ENCODE results near the gene CDC25B. TPM values are rescaled to one million over a fixed set of nuclear protein-coding genes. Genes with fewer than 3 reads are reported as not detected.

The CDC25B gene
- total and polyA plus RNA-seq, 2 of the 8 experiments (the other 6 are each of a cell fraction or from before 2014, with no cell fraction given): 21.7 to 31.2 TPM

GRCh38 chr20:3757268-3757667, 38.8 kb upstream of the CDC25B start:
- ChIA-PET CTCF (ENCODE audit: partially characterized antibody) (interaction anchor here (0.6 to 18.6 kb wide), 11 partner anchors 5 to 187 kb away, joined by 3 to 308 read pairs (median 5); partner anchors contain the start of genes ADISSP, HSPA12B and SIGLEC1), POLR2A (ENCODE audit: partially characterized antibody) (interaction anchor here (0.6 to 5.9 kb wide), 6 partner anchors 7 to 23 kb away, joined by 3 to 46 read pairs (median 8); partner anchors contain the start of gene ADISSP)
- H3K27me3 ChIP-seq (replicated peaks in 1 of 4; ENCODE audit: control insufficient read depth in 3 of 4, extremely low read depth in 1 of 4, insufficient read depth in 3 of 4, low read length in 3 of 4): no peaks in the 10 kb centered on the region
- FAIRE-seq: no peak
- H3K79me2 ChIP-seq (ENCODE audit: control insufficient read depth in 1 of 2, insufficient read depth in 2 of 2, low read length in 2 of 2): peaks cover 0 to 5% of the 10 kb centered on the region in 2 experiments; a peak in 1 of 4 replicates
- no peak overlapping the region for H4K91ac ChIP-seq (replicated peaks; ENCODE audit: insufficient read length, low read length)
- no peaks in the 10 kb centered on the region for H3K9me3 ChIP-seq (ENCODE audit: insufficient read depth in 2 of 2, low read depth in 1 of 2, low read length in 1 of 2)
- DNase-seq (ENCODE audit: low read depth in 1 of 2, low spot score in 2 of 2): no peak
- H3K18ac ChIP-seq (ENCODE audit: extremely low read depth, low read length): no peak overlapping the region
- no peak overlapping the region for H2BK12ac ChIP-seq (ENCODE audit: low read depth, low read length)
- H2BK5ac ChIP-seq (ENCODE audit: low read depth, low read length): no peak overlapping the region
- H3K9ac ChIP-seq (replicated peaks in 1 of 4; ENCODE audit: extremely low read depth in 1 of 4, low read depth in 3 of 4, low read length in 3 of 4): no peak overlapping the region
- WGBS, 2 experiments (ENCODE audit: extremely low coverage in 1 of 2, insufficient coverage in 1 of 2, insufficient read length in 1 of 2, insufficient replicate concordance in 2 of 2, low coverage in 1 of 2, low lambda C conversion rate in 2 of 2, missing lambda C conversion rate in 1 of 2): 77% methylated on average over 2 of the region's 2 CpGs; no CpG with 5 or more reads in 1 of the 2 experiments
- no peak overlapping the region for H4K5ac ChIP-seq (ENCODE audit: insufficient read length, low read depth, low read length)
- no peak overlapping the region for H4K8ac ChIP-seq (ENCODE audit: extremely low read depth, insufficient read depth, low read length)
- peaks cover 0 to 15% (median 2%) of the 10 kb centered on the region in 4 experiments; a peak in 5 of 8 replicates for H3K36me3 ChIP-seq (ENCODE audit: control insufficient read depth in 2 of 4, insufficient read depth in 4 of 4, low read length in 3 of 4)
- no peak overlapping the region for H3K56ac ChIP-seq (replicated peaks; ENCODE audit: insufficient read length, low read depth, low read length)
- no peak overlapping the region for H2BK20ac ChIP-seq (ENCODE audit: low read length)
- H3K23me2 ChIP-seq (ENCODE audit: low read depth, low read length): peaks cover 3% of the 10 kb centered on the region; the same call in 1 of the 2 replicates
- H3K79me1 ChIP-seq (ENCODE audit: low read depth, low read length): peaks cover 8% of the 10 kb centered on the region
- H2AFZ ChIP-seq (ENCODE audit: low read length): no peak overlapping the region
- H4K20me1 ChIP-seq (replicated peaks in 1 of 2; ENCODE audit: control insufficient read depth in 1 of 2, insufficient read depth in 2 of 2, low read length in 2 of 2): peaks cover 8 to 27% of the 10 kb centered on the region in 2 experiments
- H3K4me1 ChIP-seq (replicated peaks in 1 of 4; ENCODE audit: control insufficient read depth in 3 of 4, insufficient read depth in 4 of 4, low read length in 3 of 4): peaks cover 0 to 5% (median 0%) of the 10 kb centered on the region in 4 experiments; a peak in 3 of 7 replicates
- no peak overlapping the region for H3K4ac ChIP-seq (replicated peaks; ENCODE audit: insufficient read length, low read depth, low read length)
- no peak overlapping the region for H3K4me2 ChIP-seq (ENCODE audit: insufficient read depth in 1 of 2, low read depth in 2 of 2, low read length in 2 of 2)
- H3K4me3 ChIP-seq (ENCODE audit: extremely low read depth in 1 of 4, insufficient read depth in 2 of 4, low read depth in 3 of 4, low read length in 4 of 4): no peak overlapping the region
- H3K23ac ChIP-seq (ENCODE audit: insufficient read length): no peak overlapping the region
- no peak overlapping the region for H2BK15ac ChIP-seq (ENCODE audit: low read length)
- no peak overlapping the region for H2AK5ac ChIP-seq (ENCODE audit: low read depth, low read length)
- no peak overlapping the region for H2BK120ac ChIP-seq (replicated peaks; ENCODE audit: low read depth, low read length)
- no peak overlapping the region for H3K27ac ChIP-seq (ENCODE audit: low read depth, low read length)
- no peak for TF ChIP-seq BACH1 (IDR thresholded peaks at IDR 0.05; ENCODE audit: low read length)
- TF ChIP-seq CBX8 (IDR thresholded peaks at IDR 0.05; ENCODE audit: borderline replicate concordance, low read depth, low read length): no peak
- no peak for TF ChIP-seq TEAD4 (IDR thresholded peaks at IDR 0.05; ENCODE audit: low read depth, low read length)
- no peak for TF ChIP-seq SAP30 (IDR thresholded peaks at IDR 0.05; ENCODE audit: insufficient read depth, insufficient replicate concordance, low read length)
- no peak for TF ChIP-seq SIX5 (IDR thresholded peaks at IDR 0.05; ENCODE audit: low read depth, low read length)
- H3K14ac ChIP-seq (ENCODE audit: insufficient read length): no peak overlapping the region

All from H1 (cell line).